GM10248 (cell line): ENCODE data around the gene PURA.

Experiments
- CTCF ChIA-PET: fragments of 300-600 bp; sonication (Branson Sonifier 250); formaldehyde crosslinking; extraction: SDS; loops from one replicate; lab custom pipeline; 2021; ENCODE audit warnings: antibody characterized with exemption; lab: Yijun Ruan, JAX
- POLR2A ChIA-PET: fragments of 350-650 bp; sonication (Branson Sonifier 250); formaldehyde crosslinking; extraction: SDS; loops from one replicate; lab custom pipeline; 2020; ENCODE audit warnings: antibody characterized with exemption; lab: Yijun Ruan, JAX
- DNase-seq: peaks from one replicate; pipeline ENCODE4 v3.0.0; 2012; ENCODE audit errors: extremely low spot score
- CTCF ChIP-seq: IDR thresholded peaks from 2 replicates; pipeline ENCODE4 v1.5.1; 2012; ENCODE audit warnings: mild to moderate bottlenecking, low read depth; ENCODE audit errors: extremely low read depth, missing control alignments, control extremely low read depth

Gene PURA

GRCh38 chr5:140107312-140108092 lies 6.4 kb upstream of the PURA start:
- ChIA-PET POLR2A (interaction anchor here (0.6 kb wide), 1 partner anchor 9 kb away, joined by 3 read pairs; no protein-coding TSS in a partner anchor), CTCF (interaction anchor here (0.7 to 3.4 kb wide), 7 partner anchors 13 to 320 kb away, joined by 3 to 18 read pairs (median 4); no protein-coding TSS in a partner anchor)
- peak; percentile 93 for DNase-seq
- peak; percentile 14 for TF ChIP-seq CTCF

DNA sequence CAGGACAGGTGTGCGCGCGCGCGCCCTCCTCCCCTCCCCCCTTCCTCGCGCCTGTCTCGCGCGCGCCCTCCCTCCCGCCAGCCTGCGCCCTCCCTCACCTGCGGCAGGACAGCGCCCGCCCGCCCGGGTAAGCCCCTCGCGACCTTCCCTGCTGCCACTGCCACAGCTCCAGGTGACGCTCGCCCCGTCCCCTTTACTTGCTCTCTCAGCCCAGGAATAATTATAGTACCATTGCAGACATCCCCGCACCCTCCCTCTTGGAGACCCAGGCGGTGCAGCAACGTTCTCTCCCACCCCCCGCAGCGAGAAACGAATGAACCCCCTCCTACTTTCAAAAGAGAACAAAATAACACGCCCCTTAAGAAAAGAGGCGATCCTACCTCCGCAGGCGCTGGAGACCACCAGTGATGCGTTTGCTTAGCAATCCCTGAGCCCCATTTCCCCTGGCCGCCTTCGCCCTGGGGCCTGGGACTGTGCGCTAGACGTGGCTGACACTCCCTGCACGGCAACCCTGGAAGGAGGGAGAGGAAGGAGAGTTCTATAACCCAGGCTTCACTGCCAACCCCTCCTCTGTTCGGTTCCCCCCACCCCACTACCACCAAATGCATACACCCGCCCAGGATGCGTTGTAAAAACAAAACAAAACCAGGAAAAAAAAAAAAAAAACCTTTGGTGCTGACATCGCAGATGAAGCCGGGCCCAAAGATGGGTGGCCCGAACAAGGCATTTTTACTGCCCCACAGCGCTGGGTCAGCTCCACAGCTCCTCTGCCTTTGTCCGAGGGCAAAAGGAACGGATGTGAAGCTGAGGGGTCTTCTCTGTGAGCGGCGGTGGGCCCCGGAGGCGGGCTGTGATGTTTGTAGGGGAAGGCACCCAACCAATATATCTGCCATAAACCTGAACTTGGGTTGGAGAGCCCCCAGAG lies 5.6 kb upstream of the PURA start:
- ChIA-PET POLR2A (interaction anchor here (0.6 kb wide), 1 partner anchor 10 kb away, joined by 3 read pairs; no protein-coding TSS in a partner anchor), CTCF (interaction anchor here (1.0 to 3.4 kb wide), 8 partner anchors 13 to 321 kb away, joined by 3 to 18 read pairs (median 5); no protein-coding TSS in a partner anchor)
- DNase-seq = peak; percentile 38
- TF ChIP-seq CTCF = no peak

GRCh38 chr5:140109018-140109758 lies 4.7 kb upstream of the PURA start:
- ChIA-PET CTCF (interaction anchor here (1.0 to 3.4 kb wide), 6 partner anchors 12 to 271 kb away, joined by 3 to 18 read pairs (median 4); no protein-coding TSS in a partner anchor), POLR2A (no interaction called here)
- no peak for TF ChIP-seq CTCF
- DNase-seq = no peak

GRCh38 chr5:140109759-140110645 lies 3.9 kb upstream of the PURA start:
- ChIA-PET POLR2A (no interaction called here), CTCF (interaction anchor here (1.0 to 3.4 kb wide), 6 partner anchors 11 to 271 kb away, joined by 3 to 18 read pairs (median 4); no protein-coding TSS in a partner anchor)
- DNase-seq = no peak
- no peak for TF ChIP-seq CTCF

DNA sequence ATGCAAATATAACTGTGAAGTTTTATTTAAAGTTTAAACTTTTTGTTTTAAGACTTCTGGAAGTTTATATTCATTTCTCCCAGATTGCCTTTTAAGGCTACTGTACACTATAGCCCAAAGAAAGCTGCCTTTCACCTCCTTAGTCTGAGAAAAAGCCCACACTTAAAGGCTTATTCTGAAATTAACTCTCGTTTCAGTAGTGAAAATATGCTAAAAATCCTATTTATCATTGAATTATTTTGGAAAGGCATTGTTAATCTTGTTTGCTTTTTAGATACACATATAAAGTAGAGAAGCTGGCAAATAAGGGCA lies 3.3 kb upstream of the PURA start:
- CTCF ChIA-PET = interaction anchor here (1.6 kb wide), 1 partner anchor 33 kb away, joined by 4 read pairs; no protein-coding TSS in a partner anchor
- no peak for TF ChIP-seq CTCF
- POLR2A ChIA-PET = no interaction called here
- no peak for DNase-seq
